NCI-H226 (cell line): Measurements from ENCODE around the gene HIRIP3.
"Not testable (repeated sequence)": the region's sequence is repeated elsewhere in the genome, so short reads cannot be mapped to it uniquely, and the experiment has no call there.

Source experiments
- DNase-seq: peaks from one replicate; pipeline ENCODE4 v3.0.0-alpha.2; 2015

The HIRIP3 gene

DNA sequence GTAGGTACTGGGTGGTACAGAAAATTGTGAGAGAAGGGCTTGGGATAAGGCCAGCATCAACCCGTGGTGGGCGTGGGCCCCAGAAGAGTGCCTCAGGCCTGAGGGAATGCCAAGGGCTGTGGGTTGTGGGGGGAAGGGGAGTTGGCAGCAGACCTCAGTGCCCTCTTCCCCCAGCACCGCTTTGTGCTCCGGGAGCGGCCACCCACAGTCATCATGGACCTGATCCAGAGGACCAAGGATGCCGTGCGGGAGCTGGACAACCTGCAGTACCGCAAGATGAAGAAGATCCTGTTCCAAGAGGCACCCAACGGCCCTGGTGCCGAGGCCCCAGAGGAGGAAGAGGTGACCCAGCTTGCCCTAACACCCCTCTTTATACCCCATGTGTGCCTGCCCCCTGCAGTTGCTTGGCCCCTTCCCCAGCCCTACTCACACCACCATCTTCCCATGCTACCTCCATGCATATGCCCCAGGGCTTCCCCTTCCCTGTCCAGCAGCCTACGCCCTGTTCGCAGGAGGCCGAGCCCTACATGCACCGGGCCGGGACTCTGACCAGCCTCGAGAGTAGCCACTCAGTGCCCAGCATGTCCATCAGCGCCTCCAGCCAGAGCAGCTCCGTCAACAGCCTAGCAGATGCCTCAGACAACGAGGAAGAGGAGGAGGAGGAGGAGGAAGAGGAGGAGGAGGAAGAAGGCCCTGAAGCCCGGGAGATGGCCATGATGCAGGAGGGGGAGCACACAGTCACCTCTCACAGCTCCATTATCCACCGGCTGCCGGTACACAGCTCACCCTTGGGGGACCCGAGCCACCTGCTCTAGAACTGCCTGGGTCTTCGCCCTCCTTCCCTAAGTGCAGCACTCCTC lies 12.6 kb downstream of the HIRIP3 start:
- DNase-seq = no peak

DNA sequence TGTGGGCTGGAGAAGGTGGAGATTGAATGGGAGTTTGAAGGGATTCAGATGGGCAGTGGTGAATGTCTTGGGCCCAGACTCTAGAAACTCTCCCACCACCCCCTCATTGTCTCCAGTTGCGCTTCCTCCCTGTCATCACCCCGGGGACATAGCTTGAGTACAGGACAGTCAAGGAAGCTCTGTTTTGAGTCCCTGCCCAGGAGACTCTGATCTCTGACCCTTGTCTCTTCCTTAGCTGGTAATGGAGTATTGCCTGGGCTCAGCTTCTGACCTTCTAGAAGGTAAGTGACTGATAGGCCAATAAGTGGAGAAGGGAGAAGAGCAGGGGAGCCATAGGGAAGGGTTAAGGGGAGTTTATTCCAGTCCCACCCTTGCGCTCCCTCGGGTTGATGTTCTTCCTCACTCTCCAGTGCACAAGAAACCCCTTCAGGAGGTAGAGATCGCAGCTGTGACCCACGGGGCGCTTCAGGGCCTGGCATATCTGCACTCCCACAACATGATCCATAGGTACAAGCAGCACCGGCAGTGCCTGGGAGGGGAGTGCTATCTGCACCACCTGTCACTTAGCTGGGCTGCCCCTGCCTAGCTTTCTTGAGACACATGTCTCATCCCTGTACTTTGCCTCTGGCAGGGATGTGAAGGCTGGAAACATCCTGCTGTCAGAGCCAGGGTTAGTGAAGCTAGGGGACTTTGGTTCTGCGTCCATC lies 16.7 kb downstream of the HIRIP3 start:
- DNase-seq = no peak

DNA sequence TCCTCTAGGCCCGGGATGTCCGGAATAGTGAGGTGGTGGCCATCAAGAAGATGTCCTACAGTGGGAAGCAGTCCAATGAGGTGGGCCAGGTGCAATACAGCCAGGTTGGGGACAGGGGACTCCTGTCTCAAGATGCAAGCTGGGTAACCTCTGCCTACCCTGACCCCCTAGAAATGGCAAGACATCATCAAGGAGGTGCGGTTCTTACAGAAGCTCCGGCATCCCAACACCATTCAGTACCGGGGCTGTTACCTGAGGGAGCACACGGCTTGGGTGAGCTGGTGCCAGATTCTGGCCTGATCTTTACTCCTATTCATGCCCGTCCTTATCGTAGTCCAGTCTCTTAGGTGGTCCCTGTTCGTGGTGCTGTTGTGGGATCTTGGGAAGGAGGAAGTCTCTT lies 17.3 kb downstream of the HIRIP3 start:
- no peak for DNase-seq

DNA sequence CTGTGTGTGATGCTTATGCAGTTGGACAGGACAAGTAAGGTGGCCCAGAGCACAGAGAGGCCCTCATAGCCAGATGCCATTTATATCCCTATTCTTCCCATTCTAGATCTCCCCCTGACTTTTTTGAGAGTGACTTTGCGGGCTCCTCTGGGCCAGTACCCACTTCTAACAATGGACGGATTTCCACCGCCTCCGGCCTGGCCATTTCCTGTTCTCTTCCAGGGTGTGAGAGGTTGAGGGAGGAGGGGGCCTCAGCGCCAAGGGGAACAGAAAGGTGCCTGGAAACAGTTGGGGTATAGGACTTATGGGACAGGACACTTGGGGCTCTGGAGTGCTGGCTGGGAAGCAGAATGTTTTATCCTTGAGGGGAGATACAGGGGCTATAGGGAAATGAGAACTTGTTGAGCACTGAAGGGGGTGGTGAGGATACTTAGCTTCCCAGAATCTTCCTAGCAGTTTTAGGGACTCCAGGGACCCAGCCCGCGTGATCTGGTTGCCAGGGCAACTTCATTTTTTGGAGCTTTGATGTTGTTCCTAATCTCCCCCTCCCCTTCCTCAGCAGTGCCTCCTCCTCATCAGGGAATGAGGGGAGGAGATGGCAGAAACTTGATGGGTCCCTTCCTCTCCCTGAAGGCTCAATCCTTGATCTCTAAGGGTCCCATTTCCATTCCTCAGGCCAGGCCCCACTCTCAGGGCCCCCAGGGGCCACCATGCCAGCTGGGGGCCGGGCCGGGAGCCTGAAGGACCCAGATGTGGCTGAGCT lies 18.2 kb downstream of the HIRIP3 start:
- no peak for DNase-seq

DNA sequence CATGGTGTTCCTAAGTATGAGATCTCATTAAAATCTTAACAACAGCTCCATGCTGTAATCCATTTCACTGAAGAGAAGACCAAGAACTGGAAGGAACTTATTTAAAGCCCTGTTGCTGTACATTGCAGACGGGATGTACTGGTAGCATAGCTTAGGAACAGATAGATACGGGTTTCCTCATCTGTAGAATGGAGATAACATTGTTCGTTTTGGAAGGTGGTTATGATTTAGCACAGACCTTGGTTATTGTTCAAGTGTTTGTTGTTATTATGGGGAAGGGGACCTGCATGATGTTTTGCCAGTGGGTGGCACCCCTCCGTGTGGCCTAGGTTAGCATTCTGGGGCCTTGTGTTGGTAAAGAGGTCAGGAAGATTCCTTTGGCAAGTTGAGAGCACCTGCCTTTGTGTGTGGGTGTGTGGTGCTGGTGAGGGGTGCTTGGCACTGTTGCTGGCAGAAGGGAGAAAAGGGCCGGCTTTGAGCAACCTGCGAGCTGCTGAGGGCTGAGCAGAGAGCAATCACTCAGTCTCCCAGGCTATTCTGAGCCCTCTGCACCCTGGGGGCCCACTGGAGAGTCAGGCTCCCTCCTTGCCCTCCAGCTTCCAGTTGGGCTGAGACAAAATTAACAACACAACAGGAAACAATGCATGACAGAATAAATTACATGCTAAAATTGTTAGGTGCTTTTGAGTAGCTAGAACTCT lies 19.5 kb downstream of the HIRIP3 start:
- DNase-seq = no peak

DNA sequence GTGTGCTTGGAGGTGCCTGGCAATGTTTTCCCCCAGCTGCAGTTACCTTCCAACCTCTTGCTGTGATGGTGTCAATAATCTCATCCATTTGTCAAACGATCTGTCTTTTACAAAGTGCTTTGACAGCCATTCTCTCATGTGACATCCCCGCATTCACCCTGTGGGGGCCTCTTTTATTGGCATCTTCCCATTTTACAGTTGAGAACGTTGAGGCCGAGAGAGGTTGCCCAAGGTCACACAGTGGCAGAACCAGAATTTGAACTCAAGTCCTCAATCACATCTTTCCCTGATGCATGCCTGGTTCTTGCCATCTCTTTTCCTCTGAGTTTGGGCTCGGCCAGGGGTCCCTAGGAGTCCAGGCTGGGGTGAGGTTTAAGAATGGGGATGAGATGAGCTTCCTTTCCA lies 20.3 kb downstream of the HIRIP3 start:
- DNase-seq = no peak

DNA sequence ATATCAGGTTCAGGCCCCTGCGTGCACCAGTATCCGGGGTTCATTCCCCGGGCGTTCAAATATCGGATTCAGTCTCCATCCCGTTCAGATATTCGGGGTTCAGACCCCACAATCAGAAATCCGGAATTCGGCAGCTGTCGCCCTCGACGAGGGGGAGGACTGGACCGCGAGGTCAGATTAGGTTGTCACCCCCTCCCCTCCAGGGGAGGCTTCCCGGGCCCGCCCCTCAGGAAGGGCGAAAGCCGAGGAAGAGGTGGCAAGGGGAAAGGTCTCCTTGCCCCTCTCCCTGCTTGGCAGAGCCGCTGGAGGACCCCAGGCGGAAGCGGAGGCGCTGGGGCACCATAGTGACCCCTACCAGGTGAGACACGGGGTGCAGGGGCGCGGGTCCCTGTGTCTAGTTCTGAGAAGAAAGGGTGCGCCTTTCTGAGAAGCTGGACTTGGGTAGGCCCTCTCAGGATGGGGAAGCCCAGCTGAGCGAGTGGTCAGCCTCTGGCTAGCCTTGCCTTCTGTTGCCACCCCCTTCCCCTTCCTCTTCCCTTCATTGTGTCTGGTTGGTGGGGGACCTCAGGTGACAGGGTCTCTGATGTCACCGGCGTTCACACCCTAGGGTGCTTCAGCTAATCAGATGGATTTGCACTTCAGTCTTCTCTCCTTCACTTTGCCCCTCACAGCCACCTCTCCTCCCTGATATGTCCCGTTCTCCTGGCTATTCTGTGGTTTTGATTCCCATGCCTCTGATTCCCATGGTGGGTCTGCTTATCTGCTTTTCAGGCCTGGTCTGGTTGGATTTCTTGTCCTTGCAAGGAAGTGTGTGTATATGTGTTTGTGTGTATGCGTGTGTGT lies 20.9 kb downstream of the HIRIP3 start:
- DNase-seq = no peak

DNA sequence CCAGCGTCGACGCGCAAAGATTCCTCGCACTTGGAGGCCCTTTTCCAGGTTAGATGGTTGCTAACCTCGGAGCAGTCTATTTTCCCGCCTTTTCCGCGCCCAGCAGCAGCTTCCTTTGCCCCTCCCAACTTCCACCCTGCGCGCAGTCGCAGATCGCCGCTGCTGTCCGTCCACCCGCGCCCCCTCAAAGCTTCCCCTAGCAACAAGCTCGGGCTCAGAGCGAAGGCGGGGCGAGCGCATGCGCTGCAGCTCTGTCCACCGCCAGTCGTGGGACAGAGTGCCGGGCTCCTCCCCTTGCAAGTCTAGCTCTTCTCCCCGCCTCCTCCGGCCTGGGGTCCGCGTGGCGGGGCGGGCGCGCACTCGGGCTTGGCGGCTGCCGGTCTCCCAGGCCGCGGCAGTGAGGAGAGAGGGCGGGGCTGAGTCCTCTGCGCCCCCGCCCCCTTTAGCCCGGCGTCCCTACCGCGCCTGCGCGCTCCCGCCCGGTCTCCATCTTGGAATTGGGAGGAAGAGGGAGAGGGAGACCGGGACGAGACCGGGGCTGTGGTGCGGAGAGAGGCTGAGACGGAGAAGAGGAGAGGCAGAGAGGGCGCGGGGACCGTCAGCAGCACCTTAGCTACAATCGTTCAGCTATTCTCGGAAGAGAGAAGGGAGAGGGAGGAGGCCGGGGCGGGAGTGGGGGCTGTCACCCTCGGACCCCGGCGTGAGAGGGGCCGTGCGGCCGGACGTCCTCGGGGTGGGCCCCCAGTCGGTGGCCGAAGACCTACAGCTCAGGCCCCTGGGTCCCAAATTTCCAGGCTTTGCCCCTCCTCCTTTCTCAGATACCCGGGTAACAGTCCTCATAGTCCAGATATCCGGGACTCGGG lies 21.8 kb downstream of the HIRIP3 start, which contains the start of gene TAOK2:
Gene TAOK2, plus strand, starts transcription at position 485 of the 863 bp plus-strand sequence. CDS start 3,905 bp downstream, outside the sequence.
- peak; percentile 96 for DNase-seq

DNA sequence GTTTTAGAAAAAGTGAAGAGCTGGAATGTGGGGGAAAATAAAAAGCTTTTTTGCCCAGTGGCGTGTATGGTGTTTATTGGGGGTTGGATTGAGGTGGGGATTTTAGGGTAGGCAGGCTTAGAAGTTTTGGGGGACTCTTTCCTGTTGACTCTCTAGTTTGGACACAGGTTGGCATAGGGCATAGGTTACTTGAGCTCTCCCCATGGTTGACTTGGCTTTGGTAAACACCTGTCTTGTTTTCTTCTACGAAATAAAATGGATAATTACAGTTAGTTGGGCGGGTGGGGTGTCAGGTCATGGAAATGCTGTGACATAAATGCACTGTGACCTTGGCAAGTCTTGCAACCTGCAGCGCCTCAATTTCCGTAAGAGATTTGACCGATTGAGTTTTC lies 22.4 kb downstream of the HIRIP3 start:
- no peak for DNase-seq

DNA sequence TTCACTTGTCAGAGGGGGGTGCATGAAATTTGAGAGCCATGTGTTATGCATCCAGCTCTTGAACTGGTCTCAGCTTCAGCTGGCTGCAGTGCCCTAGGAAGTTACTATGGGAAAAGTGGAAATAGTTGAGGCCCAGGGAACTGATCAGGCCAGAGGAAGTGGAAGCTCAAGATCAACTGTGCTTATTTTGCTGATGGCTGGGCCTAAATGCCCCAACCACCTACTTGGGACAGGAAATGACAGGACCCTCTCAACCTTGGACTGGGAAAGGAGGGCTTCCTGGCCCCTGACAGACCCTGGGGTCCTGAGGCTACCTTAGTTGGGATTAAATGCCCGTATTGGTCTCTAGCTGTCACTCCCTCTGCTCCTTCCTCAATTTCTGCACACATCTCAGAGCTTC lies 22.9 kb downstream of the HIRIP3 start:
- no peak for DNase-seq

DNA sequence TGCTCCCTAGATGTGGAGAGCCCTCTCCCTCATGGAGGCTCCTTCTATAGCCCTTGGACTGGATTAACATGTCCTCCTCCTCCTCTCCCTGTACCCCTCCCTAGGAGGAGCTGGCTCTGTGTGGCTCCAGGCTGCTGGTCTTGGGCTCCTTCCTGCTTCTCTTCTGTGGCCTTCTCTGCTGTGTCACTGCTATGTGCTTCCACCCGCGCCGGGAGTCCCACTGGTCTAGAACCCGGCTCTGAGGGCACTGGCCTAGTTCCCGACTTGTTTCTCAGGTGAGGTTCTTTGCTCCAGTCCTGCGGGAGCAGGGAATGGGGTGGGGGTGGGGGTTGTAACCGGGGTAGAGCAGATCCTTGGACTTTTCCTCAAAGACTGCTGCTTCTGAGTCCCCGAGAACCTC lies 24.1 kb downstream of the HIRIP3 start:
- DNase-seq = no peak

DNA sequence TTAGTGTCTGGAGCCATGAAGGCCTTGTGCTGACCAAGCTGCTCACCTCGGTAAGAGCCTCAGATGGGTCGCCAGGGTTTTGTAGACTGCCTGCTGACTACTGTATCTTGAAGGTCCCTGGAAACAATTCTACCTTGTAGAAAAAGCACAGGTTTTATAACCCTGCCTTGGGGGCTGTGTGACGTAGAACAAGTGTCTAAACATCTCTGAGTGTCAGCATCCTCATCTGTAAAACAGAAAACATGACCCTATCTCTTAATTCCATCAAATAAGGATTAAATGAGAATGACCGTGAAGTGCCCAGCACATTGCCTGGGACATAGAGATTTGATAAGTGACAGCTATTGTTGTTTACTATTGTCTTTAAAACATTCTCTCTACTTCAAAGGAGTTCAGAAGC lies 27.2 kb downstream of the HIRIP3 start:
- DNase-seq = no peak

DNA sequence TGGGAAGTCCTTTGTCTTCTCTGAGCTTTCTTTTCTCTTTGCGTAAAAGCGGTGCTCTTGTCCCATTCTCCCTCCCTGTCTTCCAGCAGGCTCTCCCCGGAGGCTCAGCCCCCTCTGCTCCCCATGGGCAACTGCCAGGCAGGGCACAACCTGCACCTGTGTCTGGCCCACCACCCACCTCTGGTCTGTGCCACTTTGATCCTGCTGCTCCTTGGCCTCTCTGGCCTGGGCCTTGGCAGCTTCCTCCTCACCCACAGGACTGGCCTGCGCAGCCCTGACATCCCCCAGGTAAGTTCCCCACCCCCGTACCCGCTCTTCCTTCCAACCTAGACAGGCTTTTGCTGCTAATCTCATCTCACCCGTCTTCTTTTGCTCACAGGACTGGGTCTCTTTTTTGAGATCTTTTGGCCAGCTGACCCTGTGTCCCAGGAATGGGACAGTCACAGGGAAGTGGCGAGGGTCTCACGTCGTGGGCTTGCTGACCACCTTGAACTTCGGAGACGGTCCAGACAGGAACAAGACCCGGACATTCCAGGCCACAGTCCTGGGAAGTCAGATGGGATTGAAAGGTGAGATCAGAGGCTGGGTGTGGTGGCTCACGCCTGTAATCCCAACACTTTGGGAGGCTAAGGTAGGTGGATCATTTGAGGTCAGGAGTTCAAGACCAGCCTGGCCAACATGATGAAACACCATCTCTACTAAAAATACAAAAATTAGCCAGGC lies 32.2 kb downstream of the HIRIP3 start:
- no peak for DNase-seq

DNA sequence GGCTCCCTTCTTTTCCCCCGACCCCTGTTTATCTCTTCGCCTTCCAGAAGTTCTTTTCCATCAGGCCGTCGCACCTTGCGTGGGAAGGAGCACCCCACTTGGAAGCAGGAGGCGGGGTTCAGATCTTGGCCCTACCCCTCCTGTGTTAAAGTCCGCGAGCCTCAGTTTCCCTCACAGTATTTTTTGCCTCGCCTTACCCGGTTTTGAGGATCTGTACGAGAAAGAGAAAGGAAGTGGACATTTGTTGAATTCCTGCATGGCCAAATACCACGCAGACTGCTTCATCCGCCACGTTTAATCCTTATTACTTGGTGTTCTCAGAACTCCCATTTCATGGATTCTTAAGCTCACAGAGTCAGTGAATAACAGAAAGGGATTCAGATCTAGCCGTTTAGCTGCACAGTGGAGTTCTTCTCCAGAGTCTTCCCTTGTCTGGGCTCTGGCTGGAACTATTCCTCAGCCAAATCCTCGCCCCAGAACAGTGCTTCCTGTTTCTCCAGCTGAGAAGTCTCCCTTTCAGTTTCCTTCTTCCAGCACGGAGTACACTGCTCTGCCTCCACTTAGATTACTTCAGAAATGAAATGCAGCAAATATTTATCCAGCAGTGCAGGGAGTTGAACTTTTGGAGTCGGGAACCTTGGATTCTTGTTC lies 32.9 kb downstream of the HIRIP3 start:
- no peak for DNase-seq

DNA sequence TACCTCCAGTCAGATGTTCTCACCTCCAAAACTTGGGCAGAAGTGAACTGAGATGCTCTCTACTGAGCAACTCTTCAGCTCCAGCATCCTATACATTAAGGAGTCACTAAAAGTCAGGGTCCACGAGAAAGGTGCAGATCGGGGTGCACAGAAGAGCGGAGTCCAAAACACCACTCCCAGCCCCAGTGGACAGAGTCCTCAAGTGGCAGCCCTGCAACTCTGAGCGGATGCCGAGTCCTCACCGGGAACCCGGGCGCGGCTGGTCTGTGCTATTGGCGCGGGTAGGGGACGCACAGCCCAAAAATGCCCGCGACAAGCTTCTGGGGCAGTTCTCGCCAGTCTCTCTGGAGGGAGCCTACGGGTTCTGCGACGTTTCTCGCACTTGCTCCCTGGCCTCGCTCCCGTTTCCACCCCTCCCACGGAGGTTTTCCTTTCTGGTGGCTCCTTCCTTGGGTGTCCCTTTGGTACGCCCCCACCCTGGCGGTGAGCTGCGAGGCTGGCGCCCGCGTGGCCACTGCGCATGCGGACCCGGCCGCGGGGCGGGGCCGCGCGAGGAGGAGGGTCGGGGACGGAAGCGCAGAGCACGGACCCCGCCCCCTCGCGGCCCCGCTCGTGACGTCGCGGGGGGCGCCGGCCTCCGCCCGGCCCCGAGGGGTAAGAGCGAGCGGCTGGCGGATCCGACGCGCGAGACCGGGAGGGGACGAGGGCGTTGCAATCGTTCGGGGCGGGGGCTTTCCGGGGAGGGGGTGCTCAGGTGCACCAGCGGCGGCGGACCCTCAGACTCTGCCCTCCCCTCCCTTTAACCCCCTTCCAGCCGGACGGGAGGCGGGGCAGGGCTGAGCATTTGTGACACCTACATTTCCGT lies 33.7 kb downstream of the HIRIP3 start, which contains the start of gene TMEM219:
Gene TMEM219, plus strand, starts transcription at position 601 of the 865 bp plus-strand sequence. CDS start 1,065 bp downstream, outside the sequence.
- DNase-seq = peak; percentile 82

DNA sequence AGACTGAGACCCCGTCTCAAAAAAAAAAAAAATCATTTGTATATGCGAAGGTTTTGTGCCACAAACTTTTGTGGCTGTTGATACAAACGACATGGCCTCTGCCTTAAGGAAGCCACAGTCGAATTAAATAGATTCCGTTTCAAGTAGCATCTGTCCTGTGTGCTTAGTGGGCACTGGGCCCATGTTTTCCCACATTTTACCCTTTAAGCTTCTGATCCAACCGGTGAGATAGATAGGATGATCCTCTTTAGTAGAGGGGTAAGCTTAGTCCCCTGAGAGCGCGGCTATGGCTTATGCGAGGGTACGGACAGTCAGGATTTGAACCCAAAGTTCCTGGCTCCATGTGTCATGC lies 34.3 kb downstream of the HIRIP3 start:
- DNase-seq = no peak

DNA sequence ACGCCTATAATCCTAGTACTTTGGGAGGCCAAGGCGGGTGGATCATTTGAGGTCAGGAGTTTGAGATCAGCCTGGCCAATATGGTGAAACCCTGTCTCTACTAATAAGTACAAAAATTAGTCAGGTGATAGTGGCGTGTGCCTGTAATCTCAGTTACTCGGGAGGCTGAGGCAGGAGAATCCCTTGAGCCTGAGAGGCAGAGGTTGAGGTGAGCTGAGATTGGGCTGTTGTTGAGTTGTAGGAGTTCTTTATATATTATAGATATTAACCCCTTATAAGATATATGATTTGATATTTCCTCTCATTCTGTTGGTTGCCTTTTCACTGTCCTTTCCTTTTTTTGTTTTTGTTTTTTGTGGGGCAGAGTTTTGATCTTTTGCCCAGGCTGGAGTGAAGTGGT lies 35.6 kb downstream of the HIRIP3 start:
- DNase-seq = not testable (repeated sequence)

DNA sequence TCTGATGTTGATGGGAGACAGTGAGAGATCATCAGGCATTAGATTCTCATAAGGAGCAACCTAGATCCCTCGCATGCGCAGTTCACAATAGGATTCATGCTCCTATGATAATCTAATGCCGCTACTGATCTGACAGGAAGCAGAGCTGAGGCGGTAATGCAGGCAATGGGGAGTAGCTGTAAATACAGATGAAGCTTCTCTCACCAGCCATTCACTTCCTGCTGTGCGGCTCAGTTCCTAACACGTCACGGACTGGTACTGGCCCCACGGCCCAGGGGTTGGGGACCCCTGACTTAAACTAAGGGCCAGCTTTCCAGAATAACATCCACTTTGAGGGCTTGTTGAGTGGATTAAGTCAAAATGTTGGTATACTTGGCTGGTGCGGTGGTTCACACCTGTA lies 36.1 kb downstream of the HIRIP3 start:
- DNase-seq = no peak

DNA sequence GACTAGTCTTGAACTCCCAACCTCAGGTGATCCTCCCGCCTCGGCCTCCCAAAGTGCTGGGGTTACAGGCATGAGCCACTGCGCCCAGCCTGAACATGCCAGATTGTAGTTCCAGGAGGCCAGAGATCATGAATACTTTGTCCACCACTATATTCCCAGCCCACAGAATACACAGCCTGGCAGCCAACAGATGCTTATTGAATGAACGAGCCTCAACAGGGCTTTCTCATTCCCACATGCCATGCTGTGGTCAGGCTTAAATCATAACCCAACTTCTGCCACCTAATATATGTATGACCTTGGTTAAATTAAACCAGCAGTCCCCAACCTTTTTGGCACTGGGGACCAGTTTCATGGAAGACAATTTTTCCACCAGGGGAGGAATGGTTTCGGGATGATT lies 36.7 kb downstream of the HIRIP3 start:
- DNase-seq = no peak
